ENCODE results near the gene USP36. TPM values are rescaled to one million over a fixed set of nuclear protein-coding genes. Genes with fewer than 3 reads are reported as not detected.

The USP36 gene
- total and polyA plus RNA-seq, 9 of the 15 experiments (the other 6 are each of a cell fraction or from before 2014, with no cell fraction given) = 6.4 to 72.8 (median 22.5) TPM

- peak; percentile 37; the same call in 1 of the 2 replicates for TF ChIP-seq SREBF1 (IDR thresholded peaks at IDR 0.05; ENCODE audit: borderline replicate concordance, low read depth, low read length)
- no peak for TF ChIP-seq RBM25 (IDR thresholded peaks at IDR 0.05; ENCODE audit: low read depth, low read length, severe bottlenecking)
- TF ChIP-seq SETDB1 (IDR thresholded peaks at IDR 0.05; ENCODE audit: low read length) = no peak
- TF ChIP-seq RHOXF2B (CRISPR knock-in tag; conservative IDR thresholded peaks at IDR 0.05) = no peak
- no peak for TF ChIP-seq GATA2 (CRISPR knock-in tag; IDR thresholded peaks at IDR 0.05)
- no peak for TF ChIP-seq ZNF184 (CRISPR knock-in tag; IDR thresholded peaks at IDR 0.05)
- TF ChIP-seq, protein P1, sequence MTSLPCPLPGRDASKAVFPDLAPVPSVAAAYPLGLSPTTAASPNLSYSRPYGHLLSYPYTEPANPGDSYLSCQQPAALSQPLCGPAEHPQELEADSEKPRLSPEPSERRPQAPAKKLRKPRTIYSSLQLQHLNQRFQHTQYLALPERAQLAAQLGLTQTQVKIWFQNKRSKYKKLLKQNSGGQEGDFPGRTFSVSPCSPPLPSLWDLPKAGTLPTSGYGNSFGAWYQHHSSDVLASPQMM (CRISPR knock-in tag; IDR thresholded peaks at IDR 0.05) = no peak
- TF ChIP-seq, protein P2, sequence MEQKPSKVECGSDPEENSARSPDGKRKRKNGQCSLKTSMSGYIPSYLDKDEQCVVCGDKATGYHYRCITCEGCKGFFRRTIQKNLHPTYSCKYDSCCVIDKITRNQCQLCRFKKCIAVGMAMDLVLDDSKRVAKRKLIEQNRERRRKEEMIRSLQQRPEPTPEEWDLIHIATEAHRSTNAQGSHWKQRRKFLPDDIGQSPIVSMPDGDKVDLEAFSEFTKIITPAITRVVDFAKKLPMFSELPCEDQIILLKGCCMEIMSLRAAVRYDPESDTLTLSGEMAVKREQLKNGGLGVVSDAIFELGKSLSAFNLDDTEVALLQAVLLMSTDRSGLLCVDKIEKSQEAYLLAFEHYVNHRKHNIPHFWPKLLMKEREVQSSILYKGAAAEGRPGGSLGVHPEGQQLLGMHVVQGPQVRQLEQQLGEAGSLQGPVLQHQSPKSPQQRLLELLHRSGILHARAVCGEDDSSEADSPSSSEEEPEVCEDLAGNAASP (IDR thresholded peaks at IDR 0.05) = no peak
- TF ChIP-seq RBM14 (IDR thresholded peaks at IDR 0.05; ENCODE audit: borderline replicate concordance, insufficient read depth, low read depth, low read length) = no peak
- no peak for TF ChIP-seq HNRNPH1 (optimal IDR thresholded peaks at IDR 0.05; ENCODE audit: low read depth, low read length)
- no peak for TF ChIP-seq HOXB6 (CRISPR knock-in tag; IDR thresholded peaks at IDR 0.05; ENCODE audit: borderline replicate concordance)
- TF ChIP-seq ZNF121 (CRISPR knock-in tag; conservative IDR thresholded peaks at IDR 0.05) = no peak
- TF ChIP-seq, protein P3, sequence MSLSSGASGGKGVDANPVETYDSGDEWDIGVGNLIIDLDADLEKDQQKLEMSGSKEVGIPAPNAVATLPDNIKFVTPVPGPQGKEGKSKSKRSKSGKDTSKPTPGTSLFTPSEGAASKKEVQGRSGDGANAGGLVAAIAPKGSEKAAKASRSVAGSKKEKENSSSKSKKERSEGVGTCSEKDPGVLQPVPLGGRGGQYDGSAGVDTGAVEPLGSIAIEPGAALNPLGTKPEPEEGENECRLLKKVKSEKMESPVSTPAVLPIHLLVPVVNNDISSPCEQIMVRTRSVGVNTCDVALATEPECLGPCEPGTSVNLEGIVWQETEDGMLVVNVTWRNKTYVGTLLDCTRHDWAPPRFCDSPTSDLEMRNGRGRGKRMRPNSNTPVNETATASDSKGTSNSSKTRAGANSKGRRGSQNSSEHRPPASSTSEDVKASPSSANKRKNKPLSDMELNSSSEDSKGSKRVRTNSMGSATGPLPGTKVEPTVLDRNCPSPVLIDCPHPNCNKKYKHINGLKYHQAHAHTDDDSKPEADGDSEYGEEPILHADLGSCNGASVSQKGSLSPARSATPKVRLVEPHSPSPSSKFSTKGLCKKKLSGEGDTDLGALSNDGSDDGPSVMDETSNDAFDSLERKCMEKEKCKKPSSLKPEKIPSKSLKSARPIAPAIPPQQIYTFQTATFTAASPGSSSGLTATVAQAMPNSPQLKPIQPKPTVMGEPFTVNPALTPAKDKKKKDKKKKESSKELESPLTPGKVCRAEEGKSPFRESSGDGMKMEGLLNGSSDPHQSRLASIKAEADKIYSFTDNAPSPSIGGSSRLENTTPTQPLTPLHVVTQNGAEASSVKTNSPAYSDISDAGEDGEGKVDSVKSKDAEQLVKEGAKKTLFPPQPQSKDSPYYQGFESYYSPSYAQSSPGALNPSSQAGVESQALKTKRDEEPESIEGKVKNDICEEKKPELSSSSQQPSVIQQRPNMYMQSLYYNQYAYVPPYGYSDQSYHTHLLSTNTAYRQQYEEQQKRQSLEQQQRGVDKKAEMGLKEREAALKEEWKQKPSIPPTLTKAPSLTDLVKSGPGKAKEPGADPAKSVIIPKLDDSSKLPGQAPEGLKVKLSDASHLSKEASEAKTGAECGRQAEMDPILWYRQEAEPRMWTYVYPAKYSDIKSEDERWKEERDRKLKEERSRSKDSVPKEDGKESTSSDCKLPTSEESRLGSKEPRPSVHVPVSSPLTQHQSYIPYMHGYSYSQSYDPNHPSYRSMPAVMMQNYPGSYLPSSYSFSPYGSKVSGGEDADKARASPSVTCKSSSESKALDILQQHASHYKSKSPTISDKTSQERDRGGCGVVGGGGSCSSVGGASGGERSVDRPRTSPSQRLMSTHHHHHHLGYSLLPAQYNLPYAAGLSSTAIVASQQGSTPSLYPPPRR (CRISPR knock-in tag; IDR thresholded peaks at IDR 0.05; ENCODE audit: borderline replicate concordance) = no peak
- no peak for TF ChIP-seq HOMEZ (CRISPR knock-in tag; IDR thresholded peaks at IDR 0.05)
- TF ChIP-seq, protein P4, sequence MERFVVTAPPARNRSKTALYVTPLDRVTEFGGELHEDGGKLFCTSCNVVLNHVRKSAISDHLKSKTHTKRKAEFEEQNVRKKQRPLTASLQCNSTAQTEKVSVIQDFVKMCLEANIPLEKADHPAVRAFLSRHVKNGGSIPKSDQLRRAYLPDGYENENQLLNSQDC (CRISPR knock-in tag; IDR thresholded peaks at IDR 0.05) = no peak
Observed at GRCh38 chr17:78840780-78841611, at the start of gene USP36 (continued).

Measured in K562 (cell line).